AG04449 (cell line): Measurements from ENCODE around the gene LEKR1.

Experiments used
- CTCF ChIA-PET: fragments of 350-600 bp; formaldehyde crosslinking; extraction: SDS; loops from one replicate; lab custom pipeline; 2021; ENCODE audit warnings: antibody characterized with exemption; lab: Yijun Ruan, JAX
- POLR2A ChIA-PET: fragments of 400-600, 350-600 bp; formaldehyde crosslinking; extraction: SDS; loops from one replicate; lab custom pipeline; 2020; ENCODE audit warnings: antibody characterized with exemption, inconsistent platforms; lab: Yijun Ruan, JAX
- DNase-seq: peaks from one replicate; pipeline ENCODE4 v3.0.0-alpha.2; 2010; ENCODE audit warnings: low read depth, low spot score
- H3K4me3 ChIP-seq: 2 replicates; pipeline ENCODE4 v1.5.1; 2011; ENCODE audit warnings: low read depth, mild to moderate bottlenecking, control low read depth, low read length
- CTCF ChIP-seq: IDR thresholded peaks from one replicate; pipeline ENCODE4 v1.5.1; 2011; ENCODE audit warnings: mild to moderate bottlenecking, moderate library complexity, low read length, control low read depth, inconsistent platforms; ENCODE audit not compliant: insufficient read depth; ENCODE audit errors: missing control alignments

LEKR1 gene

GRCh38 chr3:156826896-156827882 is 1.0 kb downstream of the LEKR1 start:
- TF ChIP-seq CTCF = no peak
- POLR2A ChIA-PET = no interaction called here
- peak overlapping the region; percentile 64 for H3K4me3 ChIP-seq
- CTCF ChIA-PET = interaction anchor here (1.8 kb wide), 1 partner anchor 255 kb away, joined by 4 read pairs; no protein-coding TSS in a partner anchor
- DNase-seq = no peak

- no peak for DNase-seq
- ChIA-PET CTCF (no interaction called here), POLR2A (no interaction called here)
- TF ChIP-seq CTCF = no peak
- H3K4me3 ChIP-seq = no peak overlapping the region
Observed at GRCh38 chr3:156831006-156831405, 4.9 kb downstream of the LEKR1 start.

GRCh38 chr3:156834435-156834834 is 8.3 kb downstream of the LEKR1 start:
- ChIA-PET CTCF (interaction anchor here (1.4 kb wide), 1 partner anchor 225 kb away, joined by 3 read pairs; no protein-coding TSS in a partner anchor), POLR2A (no interaction called here)
- no peak for DNase-seq
- TF ChIP-seq CTCF = no peak
- H3K4me3 ChIP-seq = no peak overlapping the region

- CTCF ChIA-PET = interaction anchor here (1.3 kb wide), 1 partner anchor 9 kb away, joined by 3 read pairs; no protein-coding TSS in a partner anchor
- POLR2A ChIA-PET = interaction anchor here (0.6 kb wide), 1 partner anchor 11 kb away, joined by 3 read pairs; no protein-coding TSS in a partner anchor
Observed at GRCh38 chr3:156834962-156835535, 8.9 kb downstream of the LEKR1 start.

GRCh38 chr3:156836701-156837100 is 10.5 kb downstream of the LEKR1 start:
- CTCF ChIA-PET = interaction anchor here (0.6 to 0.7 kb wide), 2 partner anchors 171 to 684 kb away, joined by 3 read pairs; no protein-coding TSS in a partner anchor
- H3K4me3 ChIP-seq = no peak overlapping the region
- POLR2A ChIA-PET = no interaction called here
- DNase-seq = no peak
- no peak for TF ChIP-seq CTCF

More at GRCh38 chr3:156834962-156835535, 8.9 kb downstream of the LEKR1 start:
- no peak for DNase-seq
- H3K4me3 ChIP-seq = no peak overlapping the region
- no peak for TF ChIP-seq CTCF

GRCh38 chr3:156837115-156837514 is 11.0 kb downstream of the LEKR1 start:
- ChIA-PET CTCF (interaction anchor here (0.6 kb wide), 1 partner anchor 172 kb away, joined by 3 read pairs; no protein-coding TSS in a partner anchor), POLR2A (no interaction called here)
- no peak for TF ChIP-seq CTCF
- no peak overlapping the region for H3K4me3 ChIP-seq
- no peak for DNase-seq
